HepG2 (cell line): ENCODE measurements around the gene FOXL3.

Experiments
- ATM ChIP-seq: fragments of 450-650 bp; IDR thresholded peaks from 2 replicates; pipeline ENCODE4 v1.7.1; 2017; ENCODE audit warnings: mild to moderate bottlenecking, borderline replicate concordance
- POLR2A ChIP-seq, 2 experiments: IDR thresholded peaks; 2 replicates each; pipeline ENCODE4 v1.6.1; 2011; ENCODE audit warnings: low read depth in 2 of 2, low read length in 2 of 2, mild to moderate bottlenecking in 1 of 2, moderate library complexity in 1 of 2; ENCODE audit not compliant: insufficient read depth in 1 of 2

DNA sequence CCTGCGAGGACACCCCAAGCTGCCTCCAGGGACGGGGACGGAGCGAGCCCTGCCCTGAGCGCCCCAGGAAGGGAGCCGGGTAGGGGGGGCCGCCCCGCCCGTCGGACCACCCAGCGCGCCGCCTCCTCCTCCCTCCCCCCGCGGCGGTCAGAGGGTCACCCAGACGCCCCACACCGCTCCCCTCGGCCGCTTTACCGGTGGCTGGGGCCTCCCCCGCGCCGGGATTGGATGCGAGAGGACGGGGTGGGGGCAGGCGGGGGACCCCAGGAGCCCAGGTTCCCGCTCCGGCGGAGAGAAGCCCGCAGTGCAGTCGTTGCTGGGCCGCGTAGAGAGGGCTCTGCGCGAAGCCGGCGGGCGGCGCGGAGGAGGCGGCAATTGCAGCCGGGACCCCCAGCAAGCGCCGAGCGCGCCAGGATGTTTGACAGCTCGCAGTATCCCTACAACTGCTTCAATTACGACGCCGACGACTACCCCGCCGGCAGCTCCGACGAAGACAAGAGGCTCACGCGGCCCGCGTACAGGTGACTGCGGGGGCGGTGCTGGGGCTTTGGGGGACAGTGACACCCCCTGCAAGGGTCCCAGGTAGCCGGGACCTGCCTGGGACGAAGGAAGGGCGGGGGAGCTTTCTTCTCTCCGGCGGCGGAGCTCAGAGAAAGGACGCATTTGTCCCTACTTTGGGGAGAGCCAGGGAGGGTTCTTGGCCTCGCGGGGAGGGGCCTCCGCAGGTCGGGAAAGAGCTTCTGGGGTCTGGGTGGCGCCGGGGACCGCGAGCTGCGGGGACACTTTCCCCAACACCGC is at the start of gene FOXL3:
- TF ChIP-seq POLR2A (IDR thresholded peaks at IDR 0.05; ENCODE audit: insufficient read depth in 1 of 2, low read depth in 2 of 2, low read length in 2 of 2), result no peak
- no peak for TF ChIP-seq ATM
